Daoy (cell line): ENCODE data around the gene GLI3. TPM values are rescaled to one million over a fixed set of nuclear protein-coding genes. Genes with fewer than 3 reads are reported as not detected.

Experiments
- DNase-seq: peaks from one replicate; pipeline ENCODE4 v3.0.0-alpha.2; 2015; ENCODE audit warnings: low read depth
- total RNA-seq: library from RNA; depleted of rRNA; stranded (reverse); fragments of >200 nt; shearing (Covaris generic); gene quantifications from 2 replicates; pipeline ENCODE4 v1.2.3, GENCODE V29; 2014

Gene GLI3
- total RNA-seq, 1 experiment from 2014 or later = 7.2 TPM

DNA sequence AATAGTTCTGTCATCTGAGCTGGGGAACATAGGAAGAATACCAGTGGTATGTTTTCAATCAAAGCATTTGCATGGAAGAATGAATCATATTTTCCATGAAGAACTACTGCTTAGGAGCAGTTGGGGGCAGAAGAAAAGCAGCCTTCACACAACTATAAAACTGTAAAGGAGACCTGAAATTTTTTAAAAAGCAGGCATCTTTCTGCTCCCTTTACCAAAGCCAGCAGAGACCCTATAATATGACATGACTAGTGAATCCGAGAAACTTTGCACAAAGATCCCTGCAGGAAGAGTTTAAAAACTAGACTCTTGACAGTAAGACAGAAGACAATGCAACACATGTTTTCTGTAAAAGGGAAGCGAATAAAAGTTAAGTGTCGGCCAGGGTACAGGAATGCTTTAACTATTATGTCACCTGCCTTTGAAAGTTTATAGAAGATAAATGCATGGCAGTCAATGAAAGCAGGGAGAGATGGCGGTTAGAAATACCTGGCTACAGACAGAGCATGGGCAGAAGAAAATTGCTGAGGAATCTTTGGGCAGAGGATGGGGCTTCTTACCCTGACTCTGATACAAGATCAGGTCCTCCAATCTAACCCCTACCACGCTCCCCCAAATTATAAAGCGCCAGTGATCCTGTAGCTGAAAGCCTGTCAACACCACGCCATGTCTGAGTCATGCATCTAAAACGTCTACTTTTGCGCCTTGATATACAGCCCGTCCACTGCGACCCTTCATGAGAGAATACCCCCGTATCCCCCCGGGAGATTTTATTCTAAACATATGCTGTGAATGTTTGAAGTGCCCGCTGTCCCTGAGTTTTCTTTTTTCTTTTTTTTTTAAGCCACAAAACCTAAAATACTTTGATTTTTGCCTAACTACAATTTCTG lies 93.1 kb downstream of the GLI3 start:
- DNase-seq = no peak

DNA sequence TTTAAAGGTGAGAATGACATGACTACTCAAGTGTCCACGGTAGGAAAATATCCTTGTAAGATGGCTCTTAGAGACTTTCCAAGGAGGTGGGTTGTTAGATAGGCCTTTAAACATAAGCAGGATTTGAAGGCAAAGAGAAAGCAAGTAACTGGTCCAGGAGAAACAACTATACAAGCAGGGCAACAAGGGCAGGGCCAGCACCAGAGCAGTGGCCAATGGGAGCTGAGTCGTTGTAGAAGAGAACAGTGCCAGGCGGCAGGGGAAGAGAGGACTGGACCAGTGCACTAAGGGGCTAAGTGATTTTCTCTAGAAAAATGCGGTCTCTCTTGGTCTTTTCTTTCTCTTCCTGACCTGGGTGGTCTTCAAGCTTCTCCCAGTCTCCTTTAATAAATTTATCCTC lies 94.9 kb downstream of the GLI3 start:
- no peak for DNase-seq

DNA sequence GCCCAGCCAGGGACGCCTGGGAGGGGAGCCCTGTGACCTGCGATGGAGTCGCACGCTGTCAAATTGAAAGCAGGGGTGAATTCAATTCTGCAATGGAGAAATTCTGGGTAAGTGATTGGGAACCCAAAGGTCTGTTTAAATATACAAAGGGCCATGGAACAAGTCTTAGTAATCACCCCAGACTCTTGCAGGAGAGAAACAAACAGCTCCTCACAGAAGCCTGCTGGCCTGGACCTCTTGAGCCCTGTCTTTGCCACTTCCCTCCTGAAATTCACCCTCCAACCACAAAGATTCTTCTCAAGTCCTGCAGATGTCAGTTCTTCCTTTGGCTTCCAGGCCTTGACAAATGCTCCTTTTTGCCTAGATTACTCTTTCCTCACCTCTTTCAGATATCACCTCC lies 97.3 kb downstream of the GLI3 start:
- no peak for DNase-seq

DNA sequence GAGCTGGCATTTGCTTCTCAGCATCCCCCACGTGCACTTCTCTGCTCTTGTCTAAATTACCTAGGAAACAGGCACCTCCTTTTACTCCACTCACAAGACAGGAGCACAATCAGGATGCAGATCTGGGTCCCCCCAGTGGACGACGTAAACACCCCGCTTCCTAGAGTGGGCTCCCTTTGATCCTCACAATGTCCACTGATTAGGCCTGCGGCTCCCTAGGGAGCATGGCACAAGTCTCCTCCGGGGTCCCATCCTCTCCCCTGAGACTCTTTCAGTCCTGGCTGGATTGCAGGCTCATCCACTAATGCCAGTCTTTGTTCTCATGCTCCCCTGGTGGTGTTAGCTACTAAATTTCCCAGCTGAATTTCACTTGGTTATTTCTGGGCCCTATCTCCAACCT lies 98.3 kb downstream of the GLI3 start:
- no peak for DNase-seq

DNA sequence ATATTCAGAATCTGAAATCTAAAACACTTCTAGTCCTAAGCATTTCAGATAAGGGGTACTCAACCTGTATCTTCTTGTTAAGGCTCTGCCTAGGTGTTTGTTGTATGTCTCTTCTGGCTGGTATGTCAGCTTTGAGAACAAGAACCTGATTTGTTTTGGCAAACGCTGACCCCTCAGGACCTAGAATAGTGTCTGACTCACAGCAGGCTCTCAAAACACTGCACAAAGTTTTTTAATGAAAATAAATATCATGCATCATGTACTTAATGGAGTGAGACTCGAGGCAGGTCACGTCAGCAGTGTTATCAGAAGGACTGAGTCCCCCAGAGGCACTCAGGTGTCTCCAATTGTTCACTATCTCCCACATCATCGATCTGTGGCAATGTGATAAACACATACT lies 99.1 kb downstream of the GLI3 start:
- peak; percentile 26 for DNase-seq

DNA sequence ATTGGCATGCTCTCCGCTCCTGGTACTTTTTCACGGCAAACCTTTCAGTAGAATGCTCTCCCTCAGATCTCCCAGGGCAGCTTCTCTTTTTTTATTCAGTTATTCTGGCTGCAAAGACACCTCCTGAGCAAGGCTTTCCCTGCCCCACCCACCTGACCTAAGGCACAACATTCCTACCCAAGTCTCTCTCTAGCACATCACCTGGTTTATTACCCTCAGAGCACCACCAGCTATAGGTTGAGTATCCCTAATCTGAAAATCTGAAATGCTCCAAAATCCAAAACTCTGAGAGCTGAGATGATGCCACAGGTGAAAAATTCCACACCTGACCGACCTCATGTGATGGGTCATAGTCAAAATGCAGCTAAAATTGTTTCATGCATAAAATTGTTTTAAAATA lies 99.6 kb downstream of the GLI3 start:
- no peak for DNase-seq

DNA sequence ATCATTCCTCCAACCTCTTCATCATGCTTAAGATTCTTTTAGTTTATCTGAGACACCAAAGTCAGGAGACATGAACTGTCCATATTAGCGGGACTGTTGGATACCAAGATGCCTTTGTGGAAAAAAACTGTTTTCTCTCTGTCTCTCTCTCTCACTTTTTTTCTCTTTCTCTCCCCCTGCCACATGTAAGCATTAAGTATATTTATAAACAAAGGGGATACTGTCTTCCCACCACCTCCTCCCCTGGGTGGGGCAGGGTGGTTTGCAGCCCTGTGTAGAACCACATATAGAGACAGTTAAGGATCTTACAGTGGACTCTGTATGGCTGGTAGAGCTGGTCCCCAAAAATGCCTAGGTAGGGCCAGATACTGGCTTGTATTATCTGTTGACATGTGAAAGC lies 101.3 kb downstream of the GLI3 start:
- no peak for DNase-seq

DNA sequence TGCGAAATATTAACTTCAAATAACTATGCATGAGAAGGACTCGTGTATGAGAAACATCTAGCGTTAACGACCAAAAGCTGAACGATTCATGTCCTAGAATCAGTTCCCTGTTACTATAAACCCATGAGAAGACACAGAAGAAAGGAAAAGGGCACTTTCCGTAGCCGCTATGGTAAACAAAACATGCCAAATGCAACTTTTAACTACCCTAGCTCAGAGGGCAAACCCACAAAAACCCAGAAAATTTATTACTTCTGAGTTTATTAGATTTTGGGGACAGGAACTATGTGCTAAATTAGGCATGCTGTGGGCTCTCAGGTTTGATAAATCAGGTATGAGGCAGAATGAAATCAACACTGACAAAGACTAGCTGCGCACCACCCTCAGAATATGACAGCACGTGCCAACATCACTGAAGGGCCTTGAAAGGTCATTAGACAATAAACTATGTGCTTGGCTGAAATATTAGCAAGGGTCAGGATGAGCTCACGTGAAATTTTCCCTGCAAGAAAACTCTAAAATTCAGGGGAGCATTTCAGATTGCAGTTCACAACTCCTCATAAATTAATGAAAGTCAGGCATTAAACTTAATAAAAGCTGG lies 102.6 kb downstream of the GLI3 start:
- DNase-seq = no peak

DNA sequence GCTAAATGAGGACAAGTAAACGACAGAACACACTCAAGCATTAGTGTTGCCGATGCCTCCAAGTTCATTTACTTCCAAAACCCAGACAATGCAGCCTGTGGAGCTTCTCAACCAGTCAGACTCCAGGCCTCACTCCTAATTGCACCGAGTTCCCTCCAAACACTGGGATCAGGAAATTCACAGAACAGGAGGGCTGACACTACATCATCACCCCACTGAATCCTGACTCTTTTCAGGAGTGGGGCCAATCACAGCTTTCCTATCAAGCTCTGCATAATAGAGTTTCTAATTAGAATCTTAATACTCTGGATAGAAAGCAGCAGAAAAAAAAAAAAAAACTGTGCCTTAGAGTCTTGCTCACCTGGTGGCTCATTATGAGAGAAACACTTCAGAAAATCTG lies 103.7 kb downstream of the GLI3 start:
- DNase-seq = no peak

DNA sequence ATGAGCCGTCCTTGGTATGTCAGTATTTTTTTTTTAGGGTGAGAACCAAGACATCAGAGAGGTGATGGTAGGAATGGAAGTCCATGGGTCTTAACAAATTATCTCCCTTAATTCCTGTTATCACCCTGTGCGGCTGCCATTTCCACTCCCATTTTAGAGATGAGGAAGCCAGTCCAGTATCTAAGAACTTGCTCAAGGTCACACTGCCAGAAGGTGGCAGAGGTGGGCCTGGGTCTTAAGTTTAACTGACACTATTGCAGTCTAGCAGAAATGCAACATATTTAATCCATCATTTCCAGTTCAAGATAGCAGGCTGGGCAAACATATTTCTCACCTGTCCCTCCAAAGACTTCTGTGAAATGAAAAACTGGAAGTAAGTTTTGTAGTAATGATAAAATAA lies 108.3 kb downstream of the GLI3 start:
- peak; percentile 30 for DNase-seq

DNA sequence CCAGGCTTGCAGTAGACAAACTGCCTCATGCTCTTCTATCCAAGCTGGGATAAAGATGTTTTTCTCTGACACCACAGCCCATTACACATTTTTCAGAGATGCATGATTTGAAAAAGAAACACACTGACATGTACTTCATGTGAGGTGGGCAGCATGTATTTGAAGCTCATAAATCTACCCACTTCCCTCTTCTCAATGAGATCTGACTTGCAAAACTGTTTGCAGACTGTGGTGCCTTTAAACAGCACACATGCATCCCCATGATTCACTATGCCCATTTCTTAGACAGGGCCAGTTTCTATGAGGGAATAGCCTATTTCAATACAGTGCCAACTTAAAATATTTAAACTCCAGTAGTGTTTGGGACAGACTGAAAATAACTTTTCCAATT lies 109.8 kb downstream of the GLI3 start:
- no peak for DNase-seq

DNA sequence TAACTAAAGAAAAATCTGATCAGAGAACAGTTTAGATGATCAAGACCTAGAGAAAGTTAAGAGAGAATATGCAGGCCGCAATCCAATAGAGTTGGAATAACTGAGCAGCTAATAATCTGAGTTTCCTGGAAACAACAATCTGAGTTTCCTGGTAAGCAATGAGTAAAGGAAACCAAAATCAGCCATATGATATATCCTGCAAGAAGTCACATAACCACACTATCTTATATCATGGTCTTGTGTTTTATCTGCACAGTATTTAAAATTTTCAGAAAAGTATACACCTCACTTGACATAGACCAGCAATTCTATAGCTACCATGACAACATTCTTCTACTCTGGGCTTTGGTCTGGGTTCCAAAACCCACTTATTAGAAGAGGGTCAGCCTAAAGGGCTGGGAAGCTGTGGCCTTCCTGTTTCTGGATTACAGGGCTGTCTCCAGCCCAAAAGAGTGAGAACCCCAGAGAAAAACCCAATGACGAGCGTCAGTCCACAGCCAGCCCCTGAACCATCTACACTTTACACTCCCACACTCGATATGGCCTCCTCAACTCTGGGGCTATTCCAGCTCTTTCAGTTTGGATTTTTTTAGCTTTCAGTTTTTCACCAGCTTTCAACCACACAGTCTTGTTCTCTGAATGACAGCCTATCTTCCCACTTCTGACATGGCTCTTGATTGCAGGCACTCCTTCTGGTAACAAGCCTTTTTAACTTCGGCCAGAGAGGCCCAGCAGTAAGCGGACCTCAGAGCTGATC lies 110.4 kb downstream of the GLI3 start:
- no peak for DNase-seq

DNA sequence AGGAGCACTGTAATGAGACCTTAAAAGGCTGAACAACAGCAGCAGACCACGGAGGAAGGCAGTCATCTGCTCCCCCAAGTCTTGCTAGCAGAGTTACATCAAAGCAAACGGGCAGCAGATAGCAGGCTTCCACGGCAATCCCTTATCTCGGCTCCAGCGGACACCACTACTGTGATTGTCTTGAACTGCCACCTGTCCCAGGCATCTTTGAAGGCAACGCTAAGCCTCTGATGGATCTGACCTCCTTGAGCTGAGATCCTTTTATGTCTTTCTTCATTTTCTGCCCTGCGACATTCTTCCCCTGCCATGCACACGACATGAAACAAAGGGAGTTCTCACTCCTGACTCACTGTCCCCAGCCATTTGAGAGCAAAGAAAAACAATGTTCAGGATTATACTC lies 111.7 kb downstream of the GLI3 start:
- no peak for DNase-seq

DNA sequence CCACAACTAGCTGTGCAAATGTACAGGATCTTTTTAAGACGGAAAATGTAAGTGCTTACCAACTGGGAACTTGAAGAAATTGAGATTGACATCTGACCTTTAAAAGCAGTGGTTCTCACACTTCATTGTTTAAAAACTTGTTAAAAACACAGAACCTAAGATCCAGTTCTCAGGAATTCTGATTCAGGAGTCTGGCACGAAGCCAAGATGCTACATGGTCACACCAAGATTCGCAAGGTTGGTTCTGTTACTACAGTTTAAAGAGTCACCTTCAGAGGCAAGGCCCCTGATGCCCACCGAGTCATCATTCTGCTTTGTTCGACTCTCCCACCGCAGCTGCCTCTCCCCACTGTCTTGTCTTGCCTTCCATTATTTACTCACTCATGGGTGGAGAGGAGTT lies 113.3 kb downstream of the GLI3 start:
- no peak for DNase-seq

DNA sequence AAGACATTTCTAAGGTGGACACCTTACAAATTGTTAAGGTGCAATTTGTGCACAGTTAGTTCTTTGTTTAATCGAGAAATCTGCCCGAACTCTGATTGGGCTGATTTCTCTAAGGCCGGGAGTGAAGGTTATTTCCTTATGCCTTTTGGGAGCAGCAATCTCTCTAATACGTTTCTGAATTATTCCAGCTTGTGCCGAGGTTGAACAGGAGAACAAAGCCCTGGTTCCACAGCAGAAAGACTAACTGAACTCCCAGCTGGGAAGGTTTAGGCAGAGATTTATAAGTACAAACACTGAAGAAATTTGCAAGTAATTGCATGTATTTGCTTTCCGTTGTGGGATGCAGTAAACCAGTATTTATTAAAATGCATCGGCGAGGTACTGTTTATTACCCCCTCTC lies 116.8 kb downstream of the GLI3 start:
- no peak for DNase-seq

DNA sequence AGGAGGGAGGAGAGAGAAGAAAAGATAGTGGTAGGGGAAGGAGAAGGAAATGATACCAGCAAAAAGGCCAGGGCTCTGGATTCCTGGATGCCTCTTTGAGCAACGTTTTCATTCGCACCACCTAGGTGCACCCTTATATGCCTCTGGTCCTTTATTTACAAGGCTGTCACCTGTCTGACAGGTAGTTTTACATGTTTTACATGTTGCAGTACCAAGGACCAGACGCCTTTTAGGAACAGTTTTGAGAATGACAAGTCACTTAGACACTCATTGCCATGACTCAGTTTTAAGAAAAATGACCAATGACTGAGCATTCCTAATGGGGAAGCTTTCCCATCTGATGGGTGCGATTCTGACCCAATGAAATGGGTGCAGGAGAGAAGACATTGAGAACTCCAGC lies 119.8 kb downstream of the GLI3 start:
- no peak for DNase-seq

DNA sequence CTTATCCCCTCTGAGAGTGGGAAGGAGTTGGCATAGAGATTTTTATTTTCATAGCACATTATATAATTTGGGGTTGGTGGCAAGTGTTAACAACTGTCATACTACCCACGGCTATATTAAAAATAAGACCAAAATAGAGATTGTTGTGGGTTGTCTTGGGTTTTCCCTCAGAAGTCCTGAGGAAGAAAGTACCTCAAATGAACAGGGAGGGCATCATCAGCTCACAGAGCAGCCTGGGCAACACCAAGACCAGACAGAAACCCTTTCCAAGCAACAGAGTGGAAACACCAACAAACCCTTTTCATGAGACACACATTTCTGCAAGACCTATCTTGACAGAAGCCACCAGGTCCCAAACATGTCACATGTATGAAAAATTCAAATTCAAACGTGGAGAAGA lies 121.2 kb downstream of the GLI3 start:
- DNase-seq = no peak

DNA sequence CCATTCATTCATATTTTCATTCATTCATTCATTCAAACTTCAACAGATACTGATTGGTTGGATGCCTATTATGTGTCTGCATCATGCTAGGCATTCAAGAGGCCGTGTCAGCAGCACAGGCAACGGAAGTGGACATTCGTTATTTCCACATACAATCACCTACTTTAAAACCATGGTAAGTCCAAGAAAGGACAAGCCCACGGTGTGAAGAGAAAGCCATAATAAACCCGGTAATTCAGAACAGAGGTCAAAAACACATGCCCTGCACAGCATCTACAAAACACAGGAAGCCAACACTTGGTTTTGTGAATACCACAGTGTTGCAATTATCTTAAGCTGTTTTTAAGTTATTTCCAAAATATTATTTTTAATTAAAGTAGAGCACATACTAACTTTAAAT lies 126.7 kb downstream of the GLI3 start:
- no peak for DNase-seq

DNA sequence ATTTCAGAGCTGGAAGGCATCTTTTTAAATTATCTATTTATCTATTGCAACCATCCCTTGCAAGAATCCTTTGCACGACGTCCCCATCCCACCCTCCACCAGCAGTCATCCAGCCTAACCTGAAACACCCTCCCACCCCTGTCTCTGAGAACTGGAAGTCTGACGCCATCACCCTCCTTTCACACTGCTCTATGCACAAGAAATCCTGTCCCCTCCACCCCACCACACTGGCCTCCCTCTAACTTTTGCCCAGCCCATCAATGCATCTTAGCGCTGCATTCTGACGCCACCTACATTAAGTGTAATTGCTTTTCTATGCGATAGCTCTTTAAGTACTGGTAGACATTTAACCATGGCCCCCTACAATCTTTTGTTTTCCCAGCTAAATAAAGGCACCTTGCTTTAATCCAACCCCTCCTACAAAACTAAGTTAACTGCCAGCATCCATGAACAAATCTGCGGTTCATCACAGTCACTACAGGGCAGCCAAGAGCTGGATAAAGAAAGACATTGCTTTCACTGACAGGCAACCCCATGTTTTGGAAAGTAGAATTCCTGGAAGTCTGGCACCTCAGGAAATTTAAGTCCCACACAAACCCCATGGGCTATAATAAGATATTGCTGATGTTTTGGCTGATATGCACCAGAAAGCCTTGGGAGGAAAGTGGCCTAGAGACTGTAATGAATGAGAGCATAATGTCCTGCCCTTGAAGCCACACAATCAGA lies 128.0 kb downstream of the GLI3 start:
- DNase-seq = no peak

DNA sequence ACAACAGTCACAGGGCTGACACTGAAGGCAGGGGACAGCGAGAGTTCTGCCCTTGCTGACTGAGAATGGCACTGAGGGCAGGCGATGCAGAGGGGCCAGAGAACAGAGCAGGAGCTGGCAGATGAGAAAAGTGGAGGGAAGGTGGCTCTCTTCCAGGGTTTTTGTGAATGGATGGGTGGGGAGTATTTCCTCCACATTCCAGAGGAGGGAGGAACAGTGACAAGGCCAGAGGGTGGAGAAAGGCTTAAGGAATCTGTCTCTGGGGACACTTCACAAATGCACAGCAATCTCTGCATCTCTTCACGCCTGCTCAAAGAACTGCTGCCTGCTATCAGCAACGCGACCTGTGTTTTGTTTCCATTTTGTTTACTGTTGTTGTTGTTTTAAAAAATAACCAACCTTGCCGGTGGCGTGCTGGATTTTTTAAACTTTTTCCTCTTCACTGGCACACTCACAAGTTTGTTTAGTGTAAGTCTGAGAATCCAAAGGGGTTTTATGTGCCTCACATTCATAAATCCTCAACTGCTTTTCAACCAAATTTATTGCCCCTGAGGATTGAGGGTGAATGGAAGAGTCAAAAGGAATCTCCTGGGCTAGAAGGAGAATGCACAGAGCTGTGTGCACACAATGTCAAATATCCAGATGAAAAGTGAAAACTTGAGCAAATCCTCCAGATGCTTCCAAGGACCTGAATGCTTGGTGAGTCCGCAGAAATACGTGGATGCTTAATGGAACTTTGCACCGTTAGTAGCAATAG lies 129.3 kb downstream of the GLI3 start:
- DNase-seq = peak; percentile 76

DNA sequence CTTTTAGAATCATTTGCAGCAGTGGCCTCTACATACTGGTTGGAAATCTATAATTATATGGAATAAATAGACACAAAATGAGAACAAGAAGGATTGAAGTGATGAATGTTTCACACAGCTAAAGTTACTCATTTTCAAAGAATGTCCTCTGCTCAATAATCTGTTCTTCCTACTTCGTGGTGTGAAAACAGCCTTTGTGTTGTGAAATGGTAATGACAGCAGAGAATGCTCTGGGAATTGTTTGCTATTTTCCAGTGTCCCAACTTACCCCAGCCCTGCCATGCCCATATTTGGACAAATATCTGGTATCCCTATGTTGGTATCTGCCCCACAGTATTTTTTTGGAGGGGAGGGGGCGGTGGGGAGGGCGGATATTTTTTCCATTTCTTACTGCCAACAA lies 130.4 kb downstream of the GLI3 start:
- no peak for DNase-seq
